H9 (cell line): ENCODE measurements around the gene SEC61B. TPM values are rescaled to one million over a fixed set of nuclear protein-coding genes. Genes with fewer than 3 reads are reported as not detected.

ENCODE experiments used
- DNase-seq: peaks from one replicate; pipeline ENCODE4 v3.0.0-alpha.2; 2017
- H2AFZ ChIP-seq: one replicate; pipeline ENCODE4 v1.6.1; 2013; ENCODE audit warnings: mild to moderate bottlenecking, low read length, control low read depth, moderate library complexity
- H2AK5ac ChIP-seq: 2 replicates; pipeline ENCODE4 v1.6.1; 2013; ENCODE audit warnings: low read length, control low read depth, mixed read lengths; ENCODE audit not compliant: insufficient read length
- H2BK120ac ChIP-seq: one replicate; pipeline ENCODE4 v1.6.1; 2013; ENCODE audit warnings: low read depth, mild to moderate bottlenecking, low read length, control low read depth, inconsistent platforms; ENCODE audit not compliant: poor library complexity, severe bottlenecking
- H2BK12ac ChIP-seq: 2 replicates; pipeline ENCODE4 v1.6.1; 2013; ENCODE audit warnings: low read length, control low read depth, mixed read lengths, low read depth; ENCODE audit not compliant: insufficient read length
- H2BK15ac ChIP-seq: 2 replicates; pipeline ENCODE4 v1.6.1; 2013; ENCODE audit warnings: low read depth, low read length, control low read depth
- H2BK20ac ChIP-seq: one replicate; pipeline ENCODE4 v1.6.1; 2013; ENCODE audit warnings: low read depth, mild to moderate bottlenecking, low read length, control low read depth, inconsistent platforms; ENCODE audit not compliant: poor library complexity, severe bottlenecking
- H2BK5ac ChIP-seq: 2 replicates; pipeline ENCODE4 v1.6.1; 2013; ENCODE audit warnings: low read length, control low read depth, mixed read lengths; ENCODE audit not compliant: insufficient read length
- H3K14ac ChIP-seq: 2 replicates; pipeline ENCODE4 v1.6.1; 2013; ENCODE audit warnings: low read length, control low read depth; ENCODE audit not compliant: insufficient read depth
- H3K18ac ChIP-seq: 2 replicates; pipeline ENCODE4 v1.6.1; 2013; ENCODE audit warnings: low read depth, mild to moderate bottlenecking, mixed read lengths, low read length, control low read depth; ENCODE audit not compliant: insufficient read length
- H3K23ac ChIP-seq: 2 replicates; pipeline ENCODE4 v1.6.1; 2013; ENCODE audit warnings: low read length, control low read depth, mixed read lengths, low read depth; ENCODE audit not compliant: insufficient read length
- H3K23me2 ChIP-seq: 2 replicates; pipeline ENCODE4 v1.6.1; 2013; ENCODE audit warnings: low read depth, mild to moderate bottlenecking, mixed read lengths, low read length, control low read depth; ENCODE audit not compliant: insufficient read length, poor library complexity, severe bottlenecking
- H3K27ac ChIP-seq: 2 replicates; pipeline ENCODE4 v1.5.1; 2013; ENCODE audit warnings: low read length, control low read depth, mixed read lengths, low read depth; ENCODE audit not compliant: insufficient read length
- H3K27me3 ChIP-seq: 2 replicates; pipeline ENCODE4 v1.6.1; 2013; ENCODE audit warnings: low read length, control low read depth, inconsistent platforms; ENCODE audit not compliant: insufficient read depth
- H3K4ac ChIP-seq: 2 replicates; pipeline ENCODE4 v1.6.1; 2013; ENCODE audit warnings: low read depth, mild to moderate bottlenecking, control low read depth, inconsistent platforms, low read length, moderate library complexity
- H3K4me1 ChIP-seq: 2 replicates; pipeline ENCODE4 v1.6.1; 2013; ENCODE audit warnings: low read length, control low read depth, inconsistent platforms; ENCODE audit not compliant: insufficient read depth
- H3K4me2 ChIP-seq: 2 replicates; pipeline ENCODE4 v1.6.1; 2013; ENCODE audit warnings: low read length, control low read depth, mixed read lengths; ENCODE audit not compliant: insufficient read length, insufficient read depth
- H3K56ac ChIP-seq: 2 replicates; pipeline ENCODE4 v1.6.1; 2013; ENCODE audit warnings: low read depth, mild to moderate bottlenecking, mixed read lengths, low read length, control low read depth; ENCODE audit not compliant: insufficient read length
- H3K79me1 ChIP-seq: 2 replicates; pipeline ENCODE4 v1.6.1; 2013; ENCODE audit warnings: low read depth, mild to moderate bottlenecking, moderate library complexity, low read length, control low read depth, inconsistent platforms; ENCODE audit not compliant: insufficient read depth, poor library complexity, severe bottlenecking
- H3K79me2 ChIP-seq: 2 replicates; pipeline ENCODE4 v1.6.1; 2013; ENCODE audit warnings: low read length, control low read depth, inconsistent platforms; ENCODE audit not compliant: insufficient read depth
- H3K9ac ChIP-seq: 2 replicates; pipeline ENCODE4 v1.6.1; 2013; ENCODE audit warnings: low read length, control low read depth, mixed read lengths; ENCODE audit not compliant: insufficient read length; ENCODE audit errors: extremely low read depth
- H3K9me3 ChIP-seq: one replicate; pipeline ENCODE4 v1.6.1; 2013; ENCODE audit warnings: low read depth, low read length, inconsistent platforms; ENCODE audit not compliant: control insufficient read depth
- H3T11ph ChIP-seq: one replicate; pipeline ENCODE4 v1.6.1; 2013; ENCODE audit warnings: mild to moderate bottlenecking, low read length, control low read depth, inconsistent platforms
- H4K20me1 ChIP-seq: one replicate; pipeline ENCODE4 v1.6.1; 2013; ENCODE audit not compliant: control insufficient read depth, insufficient read length, insufficient read depth
- H4K5ac ChIP-seq: 2 replicates; pipeline ENCODE4 v1.6.1; 2013; ENCODE audit warnings: low read depth, mild to moderate bottlenecking, mixed read lengths, low read length, control low read depth; ENCODE audit not compliant: insufficient read length
- H4K8ac ChIP-seq: replicated peaks from 2 replicates; pipeline ENCODE4 v1.6.1; 2013; ENCODE audit warnings: low read length, control low read depth, mixed read lengths, low read depth; ENCODE audit not compliant: insufficient read length
- H4K91ac ChIP-seq: 2 replicates; pipeline ENCODE4 v1.6.1; 2013; ENCODE audit warnings: low read depth, mild to moderate bottlenecking, moderate library complexity, mixed read lengths, low read length, control low read depth; ENCODE audit not compliant: insufficient read length
- H3K27ac Mint-ChIP-seq, 3 experiments: 2 replicates in 2 of 3; 3 replicates in 1 of 3; pipeline ENCODE4 v1.8.0; 2020 to 2021; ENCODE audit warnings: mixed read lengths in 3 of 3, mild to moderate bottlenecking in 1 of 3, moderate library complexity in 1 of 3
- H3K27me3 Mint-ChIP-seq: 2 replicates; pipeline ENCODE4 v1.8.0; 2021; ENCODE audit warnings: low read depth, mild to moderate bottlenecking, moderate library complexity, mixed read lengths
- H3K36me3 Mint-ChIP-seq, 3 experiments: 2 replicates in 2 of 3; 3 replicates in 1 of 3; pipeline ENCODE4 v1.8.0; 2020 to 2021; ENCODE audit warnings: low read depth in 3 of 3, mixed read lengths in 3 of 3; ENCODE audit not compliant: insufficient read depth in 1 of 3
- H3K4me1 Mint-ChIP-seq, 2 experiments: 2 replicates each; pipeline ENCODE4 v1.8.0; 2020; ENCODE audit warnings: mixed read lengths in 2 of 2
- H3K4me3 Mint-ChIP-seq, 2 experiments: 2 replicates in 1 of 2; 3 replicates in 1 of 2; pipeline ENCODE4 v1.8.0; 2020 to 2021; ENCODE audit warnings: mild to moderate bottlenecking in 2 of 2, mixed read lengths in 2 of 2, moderate library complexity in 1 of 2
- H3K9me3 Mint-ChIP-seq, 2 experiments: 2 replicates in 1 of 2; 3 replicates in 1 of 2; pipeline ENCODE4 v1.8.0; 2020; ENCODE audit warnings: mild to moderate bottlenecking in 2 of 2, mixed read lengths in 2 of 2, moderate library complexity in 1 of 2
- CTCF ChIP-seq: fragments of 200-600 bp; sonication (generic); conservative IDR thresholded peaks from 3 replicates; pipeline ENCODE4 v1.8.0; 2021; ENCODE audit warnings: antibody characterized with exemption, mild to moderate bottlenecking
- WGBS: extraction: QIAGEN DNeasy Blood & Tissue Kit; methylation state at CpG from one replicate; pipeline ENCODE4 v1.1.7; 2013; ENCODE audit warnings: missing lambda C conversion rate, low lambda C conversion rate, mixed read lengths; ENCODE audit not compliant: insufficient read length; ENCODE audit errors: extremely low coverage; 5-methylcytosine and 5-hydroxymethylcytosine counted together
- total RNA-seq: library from RNA; stranded (reverse); gene quantifications from 2 replicates; pipeline ENCODE4 v1.2.1, GENCODE V29; 2021

Gene SEC61B
- total RNA-seq, 1 experiment from 2014 or later = 142 TPM

DNA sequence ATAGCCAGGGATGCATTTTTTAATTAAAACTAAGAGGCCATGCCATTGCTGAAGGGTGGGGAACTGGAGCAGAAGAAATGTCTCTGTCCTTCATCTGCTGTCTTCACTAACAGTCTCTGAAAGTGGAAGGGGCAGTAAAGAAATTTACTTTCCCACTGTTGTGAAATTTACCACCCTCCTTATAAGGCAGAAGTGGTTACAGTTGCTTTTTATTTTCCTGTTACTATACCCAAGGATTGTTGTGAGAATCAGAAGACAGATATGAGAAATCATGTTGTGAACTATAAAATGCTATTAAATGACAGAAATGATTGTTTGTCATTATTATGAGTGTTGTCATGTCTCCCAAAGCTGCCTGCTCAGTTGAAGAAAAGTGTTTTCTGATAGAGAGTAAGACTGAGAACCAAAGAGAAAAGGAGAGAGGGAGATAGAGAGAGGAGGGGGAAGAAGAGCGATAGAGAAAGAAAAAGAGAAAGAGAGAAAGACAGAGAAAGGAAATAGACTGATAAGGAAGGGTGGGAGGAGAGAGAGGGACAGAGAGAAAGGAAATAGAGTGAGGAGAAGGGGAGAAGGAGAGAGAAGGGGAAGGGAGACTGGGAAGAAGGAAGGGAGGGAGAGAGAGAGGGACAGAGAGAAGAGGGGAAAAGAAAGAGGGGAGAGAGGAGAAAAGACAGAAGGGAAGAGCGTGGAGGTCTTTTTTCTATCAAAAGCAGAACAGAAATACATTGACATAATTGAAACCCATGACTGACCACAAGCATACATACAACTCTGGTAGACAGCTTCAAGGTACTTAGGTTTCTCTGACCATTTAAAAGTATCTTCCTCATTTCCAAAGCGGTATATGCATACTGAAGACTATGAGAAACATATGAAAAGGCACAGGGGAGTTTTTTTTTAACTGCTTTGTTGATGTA lies 22.5 kb downstream of the SEC61B start:
- H2BK15ac ChIP-seq = no peak overlapping the region
- H3K4me1 ChIP-seq = no peaks in the 10 kb centered on the region
- no peak overlapping the region for H3K14ac ChIP-seq
- no peak overlapping the region for H3K18ac ChIP-seq
- H2AFZ ChIP-seq = no peak overlapping the region
- no peaks in the 10 kb centered on the region for H3K4me1 Mint-ChIP-seq
- H3K27me3 Mint-ChIP-seq = no peaks in the 10 kb centered on the region
- WGBS = 100% methylated on average over 1 of the region's 3 CpGs
- no peak overlapping the region for H4K5ac ChIP-seq
- no peak overlapping the region for H3T11ph ChIP-seq
- H3K9me3 ChIP-seq = no peaks in the 10 kb centered on the region
- no peak overlapping the region for H2BK12ac ChIP-seq
- no peak overlapping the region for H4K8ac ChIP-seq
- no peaks in the 10 kb centered on the region for H3K79me1 ChIP-seq
- H2BK20ac ChIP-seq = no peak overlapping the region
- no peaks in the 10 kb centered on the region for H3K79me2 ChIP-seq
- no peak overlapping the region for H2BK120ac ChIP-seq
- no peak overlapping the region for H3K27ac ChIP-seq
- H3K4ac ChIP-seq = no peak overlapping the region
- H3K4me2 ChIP-seq = no peak overlapping the region
- no peaks in the 10 kb centered on the region; a peak in 1 of 7 replicates for H3K36me3 Mint-ChIP-seq
- DNase-seq = no peak
- H3K27ac Mint-ChIP-seq = no peak overlapping the region
- no peak overlapping the region for H2BK5ac ChIP-seq
- H3K56ac ChIP-seq = no peak overlapping the region
- H3K9me3 Mint-ChIP-seq = no peaks in the 10 kb centered on the region
- H3K4me3 Mint-ChIP-seq = no peak overlapping the region
- no peak overlapping the region for H4K91ac ChIP-seq
- no peaks in the 10 kb centered on the region for H3K23me2 ChIP-seq
- no peak overlapping the region for H3K23ac ChIP-seq
- H3K27me3 ChIP-seq = no peaks in the 10 kb centered on the region
- no peak overlapping the region for H2AK5ac ChIP-seq
- H4K20me1 ChIP-seq = no peaks in the 10 kb centered on the region
- TF ChIP-seq CTCF = no peak
- no peak overlapping the region for H3K9ac ChIP-seq
